Spinal cord (tissue), 10 donors: ENCODE data around the gene TNC. TPM values are rescaled to one million over a fixed set of nuclear protein-coding genes. Genes with fewer than 3 reads are reported as not detected.

Source experiments
- DNase-seq, 6 donors: peaks; one replicate each; pipeline versions ENCODE4 v3.0.0 to v3.0.0-alpha.2; 2013 to 2015; ENCODE audit warnings: low spot score in 6 of 6, low read depth in 4 of 6
- H3K27ac ChIP-seq: one replicate; pipeline ENCODE4 v1.5.1; 2013; ENCODE audit warnings: low read depth, low read length, control low read depth
- H3K27me3 ChIP-seq: one replicate; pipeline ENCODE4 v1.6.1; 2013; ENCODE audit warnings: low read length; ENCODE audit not compliant: control insufficient read depth, insufficient read depth
- H3K36me3 ChIP-seq: one replicate; pipeline ENCODE4 v1.6.1; 2013; ENCODE audit warnings: low read length; ENCODE audit not compliant: control insufficient read depth, insufficient read depth
- H3K4me1 ChIP-seq: one replicate; pipeline ENCODE4 v1.6.1; 2013; ENCODE audit warnings: low read length; ENCODE audit not compliant: control insufficient read depth, insufficient read depth
- H3K4me3 ChIP-seq: one replicate; pipeline ENCODE4 v1.5.1; 2013; ENCODE audit warnings: low read depth, low read length, control low read depth
- H3K9me3 ChIP-seq: one replicate; pipeline ENCODE4 v1.6.1; 2013; ENCODE audit warnings: low read length; ENCODE audit not compliant: control insufficient read depth, insufficient read depth
- WGBS: methylation state at CpG from one replicate; pipeline ENCODE4 v1.1.5; 2013; ENCODE audit warnings: missing lambda C conversion rate; ENCODE audit not compliant: insufficient coverage; 5-methylcytosine and 5-hydroxymethylcytosine counted together
- long read RNA-seq, 4 donors: transcript quantifications; one replicate each; lab custom pipeline, GENCODE V29; 2026
- polyA plus RNA-seq, 2 donors: library from polyadenylated mRNA; unstranded; fragments of 120-200 nt; gene quantifications; one replicate each; pipeline ENCODE4 v1.2.1, GENCODE V29; 2013; ENCODE audit not compliant: insufficient read length in 2 of 2
- total RNA-seq, 2 donors: library from RNA; depleted of rRNA in 1 of 2; stranded (reverse); fragments of 120-200 nt in 1 of 2; fragments of >200 nt in 1 of 2; gene quantifications; one replicate each; pipeline versions ENCODE4 v1.2.3 to v1.2.4, GENCODE V29; 2013 to 2014
- donor health status: healthy.

TNC gene
- total RNA-seq (10 to 100 TPM; 83.8 to 85.7 TPM), polyA plus RNA-seq (100 to 1,000 TPM; 157 to 213 TPM)
- long read RNA-seq, donor 1, full-length matches to known transcripts: 6 of 23 reads
- long read RNA-seq, donor 1, partial matches to known transcripts: 17 of 23 reads
- long read RNA-seq, donor 1, other reads (novel, unspliced or antisense): 0 of 23 reads
- long read RNA-seq, donor 2, full-length matches to known transcripts: 4 of 35 reads
- long read RNA-seq, donor 2, partial matches to known transcripts: 31 of 35 reads
- long read RNA-seq, donor 2, other reads (novel, unspliced or antisense): 0 of 35 reads
- long read RNA-seq, donor 3, full-length matches to known transcripts: 3 of 13 reads
- long read RNA-seq, donor 3, partial matches to known transcripts: 10 of 13 reads
- long read RNA-seq, donor 3, other reads (novel, unspliced or antisense): 0 of 13 reads
- long read RNA-seq, donor 4, partial matches to known transcripts: 15 of 15 reads
- long read RNA-seq, donor 4, other reads (novel, unspliced or antisense): 0 of 15 reads

DNA sequence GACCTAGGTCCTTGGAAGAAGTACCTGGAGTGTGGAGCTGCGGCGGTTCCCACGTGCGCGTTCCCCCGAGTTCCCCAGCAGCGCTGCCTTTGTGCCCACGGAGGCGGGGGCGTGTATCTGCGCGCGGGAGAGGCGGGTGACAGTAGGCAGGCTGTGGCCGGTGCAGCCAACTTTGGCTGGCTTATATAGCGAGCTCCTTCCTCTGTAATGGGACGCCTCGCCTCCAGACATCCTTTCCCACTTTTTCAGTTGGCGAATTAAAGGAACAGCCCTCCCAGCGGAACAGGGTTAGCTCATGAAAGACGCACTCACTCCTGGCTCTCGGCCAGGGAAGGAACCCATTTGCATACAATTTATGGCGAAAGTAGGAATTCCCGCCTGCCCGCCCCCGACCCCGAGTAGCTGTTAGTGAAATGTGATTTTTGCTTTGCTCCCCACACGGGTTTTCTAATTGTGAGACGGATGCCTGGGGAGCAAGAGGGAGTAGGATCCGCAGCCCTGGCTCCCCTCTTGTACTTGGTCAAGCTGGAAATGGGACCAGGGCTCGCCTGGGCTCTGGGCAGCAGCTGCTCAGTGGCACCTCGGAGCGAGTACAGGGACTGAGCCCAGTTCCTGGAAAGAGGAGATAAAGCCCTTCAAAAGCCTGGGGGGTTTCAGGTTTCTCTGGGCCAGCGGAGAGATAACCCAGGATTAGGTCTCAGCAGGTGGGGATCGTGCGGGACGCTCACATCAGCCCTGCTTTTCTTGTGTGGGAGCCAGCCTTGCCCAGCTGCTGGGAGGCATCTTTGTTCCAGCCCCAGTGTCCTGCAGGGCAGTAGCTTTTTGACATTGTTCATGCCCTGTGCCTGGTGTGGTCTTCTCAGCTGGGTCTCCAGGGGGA lies at the start of gene TNC:
Gene TNC (minus strand): TSS at position 159 of the 880 bp plus-strand sequence. CDS start 27,139 bp downstream, outside the sequence.
- peak; percentile 56 to 90 (median 72) for DNase-seq
- Histone ChIP-seq H3K36me3 (no peaks in the 10 kb centered on the region), H3K27me3 (no peaks in the 10 kb centered on the region), H3K4me1 (peaks cover 13% of the 10 kb centered on the region), H3K9me3 (no peaks in the 10 kb centered on the region), H3K27ac (peak within 1 kb of the TSS; percentile 87), H3K4me3 (peak within 1 kb of the TSS; percentile 57)
- WGBS: 0% methylated on average over 32 of the region's 37 CpGs

- WGBS: 81% methylated on average over 2 of the region's 3 CpGs
These were observed 49.2 kb upstream of the TNC start for GRCh38 chr9:115167175-115167574.

GRCh38 chr9:115165233-115165632 lies 47.3 kb upstream of the TNC start:
- H3K36me3 ChIP-seq: no peaks in the 10 kb centered on the region
- H3K4me3 ChIP-seq: no peak overlapping the region
- peaks cover 7% of the 10 kb centered on the region for H3K4me1 ChIP-seq
- no peaks in the 10 kb centered on the region for H3K9me3 ChIP-seq
- DNase-seq: no peak
- peak overlapping the region; percentile 77 for H3K27ac ChIP-seq
- H3K27me3 ChIP-seq: no peaks in the 10 kb centered on the region

More at GRCh38 chr9:115167175-115167574, 49.2 kb upstream of the TNC start:
- Histone ChIP-seq H3K27me3 (no peaks in the 10 kb centered on the region), H3K36me3 (no peaks in the 10 kb centered on the region), H3K9me3 (no peaks in the 10 kb centered on the region), H3K27ac (no peak overlapping the region), H3K4me3 (no peak overlapping the region), H3K4me1 (peaks cover 7% of the 10 kb centered on the region)
- no peak for DNase-seq

- H3K27ac ChIP-seq: peak overlapping the region; percentile 77
- peaks cover 7% of the 10 kb centered on the region for H3K4me1 ChIP-seq
- 43% methylated on average over 2 of the region's 3 CpGs for WGBS
- no peaks in the 10 kb centered on the region for H3K9me3 ChIP-seq
- H3K36me3 ChIP-seq: no peaks in the 10 kb centered on the region
- no peaks in the 10 kb centered on the region for H3K27me3 ChIP-seq
- peak; percentile 68 to 95 (median 82) for DNase-seq
- H3K4me3 ChIP-seq: no peak overlapping the region
These were observed 46.6 kb upstream of the TNC start for GRCh38 chr9:115164511-115164974.

DNA sequence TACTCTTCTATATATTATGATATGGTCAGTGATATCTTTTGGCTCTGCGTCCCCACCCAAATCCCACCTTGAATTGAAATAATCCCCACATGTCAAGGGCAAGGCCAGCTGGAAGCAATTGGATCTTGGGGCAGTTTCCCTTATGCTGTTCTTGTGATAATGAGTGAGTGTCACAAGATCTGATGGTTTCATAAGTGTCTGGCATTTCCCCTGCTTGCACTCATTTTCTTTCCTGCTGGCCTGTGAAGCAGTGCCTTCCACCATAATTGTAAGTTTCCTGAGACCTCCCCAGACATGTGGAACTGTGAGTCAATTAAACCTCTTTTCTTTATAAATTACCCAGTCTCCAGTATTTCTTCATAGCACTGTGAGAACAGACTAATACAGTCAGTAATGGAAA lies 45.0 kb upstream of the TNC start:
- Histone ChIP-seq H3K9me3 (no peaks in the 10 kb centered on the region), H3K4me1 (peaks cover 7% of the 10 kb centered on the region), H3K27me3 (no peaks in the 10 kb centered on the region), H3K36me3 (no peaks in the 10 kb centered on the region), H3K27ac (no peak overlapping the region), H3K4me3 (no peak overlapping the region)
- WGBS: no CpG with 5 or more reads among the region's 1 CpG
- no peak for DNase-seq

DNA sequence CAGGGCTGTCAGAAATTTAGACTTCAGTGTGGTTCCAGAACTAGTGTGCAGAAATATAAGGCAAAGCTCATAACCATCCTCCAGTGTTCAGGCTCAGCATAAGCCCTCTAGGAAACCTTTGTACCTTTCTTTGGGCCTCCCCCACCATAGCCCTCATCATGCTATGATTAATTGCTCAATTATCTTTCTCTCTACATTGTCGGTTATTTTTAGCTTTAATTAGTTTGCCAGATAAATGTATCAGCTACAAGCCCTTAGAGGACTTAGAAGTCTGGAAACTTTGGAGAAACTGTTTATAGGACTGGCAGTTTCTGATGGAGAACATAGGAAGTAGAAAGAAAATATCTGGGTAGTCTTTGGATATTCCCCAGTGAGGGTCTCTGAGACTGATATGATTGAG lies 43.5 kb upstream of the TNC start:
- no peak overlapping the region for H3K4me3 ChIP-seq
- H3K27ac ChIP-seq: no peak overlapping the region
- no peaks in the 10 kb centered on the region for H3K36me3 ChIP-seq
- no peaks in the 10 kb centered on the region for H3K27me3 ChIP-seq
- no peak for DNase-seq
- no peaks in the 10 kb centered on the region for H3K9me3 ChIP-seq
- no CpG with 5 or more reads among the region's 1 CpG for WGBS
- peaks cover 7% of the 10 kb centered on the region for H3K4me1 ChIP-seq

DNA sequence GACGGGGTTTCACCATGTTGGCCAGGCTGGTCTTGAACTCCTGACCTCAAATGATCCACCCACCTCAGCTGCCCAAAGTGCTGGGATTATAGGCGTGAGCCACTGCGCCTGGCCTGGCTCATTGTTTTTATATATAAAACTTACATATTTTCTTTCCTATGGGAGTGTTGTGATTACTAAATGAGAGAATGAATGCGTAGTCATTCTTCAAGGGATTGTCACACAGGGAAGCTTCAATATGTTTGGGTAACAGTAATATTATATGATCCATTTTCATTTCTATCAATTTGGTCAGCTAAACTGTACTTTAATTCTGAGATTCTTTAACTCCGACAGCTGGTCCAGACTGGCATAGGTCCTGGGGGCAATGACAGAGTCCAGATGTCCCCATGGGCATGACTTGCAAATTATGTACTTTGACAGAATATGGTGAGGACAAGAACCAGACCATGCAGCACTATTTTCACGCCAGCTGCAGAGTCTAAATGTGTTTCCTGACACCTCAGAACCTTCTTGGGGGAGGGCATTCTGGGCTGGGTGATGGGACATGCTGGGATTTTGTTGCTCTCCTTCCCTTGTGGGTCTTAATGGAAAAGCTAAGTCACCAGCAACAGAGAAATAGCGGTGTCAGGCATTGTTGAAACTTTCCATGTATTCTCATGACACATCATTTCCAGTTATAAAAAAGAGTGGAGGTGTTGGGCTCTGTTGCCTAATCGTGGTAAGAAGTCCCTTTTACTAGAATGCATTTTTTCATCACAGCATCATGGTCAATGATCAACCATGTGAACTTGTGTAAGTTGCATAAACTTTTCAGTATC lies 40.9 kb upstream of the TNC start:
- no peak overlapping the region for H3K4me3 ChIP-seq
- peaks cover 2% of the 10 kb centered on the region for H3K4me1 ChIP-seq
- H3K9me3 ChIP-seq: no peaks in the 10 kb centered on the region
- no peaks in the 10 kb centered on the region for H3K27me3 ChIP-seq
- H3K27ac ChIP-seq: no peak overlapping the region
- WGBS: 100% methylated on average over 1 of the region's 8 CpGs
- no peaks in the 10 kb centered on the region for H3K36me3 ChIP-seq
- no peak for DNase-seq

DNA sequence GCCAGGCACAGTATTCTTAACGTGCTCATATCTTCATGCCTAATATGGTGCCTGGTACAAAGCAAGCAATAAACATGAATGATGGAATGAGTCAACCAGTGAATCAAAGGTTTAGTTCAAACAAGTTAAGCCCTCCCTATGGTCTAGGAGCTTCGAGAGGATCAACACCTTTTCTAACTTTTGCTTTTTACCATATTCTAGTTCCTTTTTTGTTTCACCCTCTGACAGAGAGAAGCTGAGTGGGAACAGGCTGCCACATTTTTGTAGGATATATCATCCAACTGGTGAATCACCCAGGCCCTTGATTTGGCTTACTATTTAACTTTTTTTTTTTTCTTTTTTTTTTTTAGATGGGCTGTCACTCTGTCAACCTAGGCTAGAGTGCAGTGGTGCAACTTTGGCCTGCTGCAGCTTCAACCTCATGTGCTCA lies 39.3 kb upstream of the TNC start:
- DNase-seq: no peak
- no CpG with 5 or more reads among the region's 2 CpGs for WGBS
- H3K4me3 ChIP-seq: no peak overlapping the region
- no peaks in the 10 kb centered on the region for H3K36me3 ChIP-seq
- no peaks in the 10 kb centered on the region for H3K4me1 ChIP-seq
- H3K27me3 ChIP-seq: no peaks in the 10 kb centered on the region
- H3K27ac ChIP-seq: no peak overlapping the region
- no peaks in the 10 kb centered on the region for H3K9me3 ChIP-seq

- H3K9me3 ChIP-seq: no peaks in the 10 kb centered on the region
- no peak overlapping the region for H3K4me3 ChIP-seq
- no peaks in the 10 kb centered on the region for H3K4me1 ChIP-seq
- H3K27me3 ChIP-seq: no peaks in the 10 kb centered on the region
- DNase-seq: peak in 1 of 6 donors; percentile 43
- H3K36me3 ChIP-seq: no peaks in the 10 kb centered on the region
- 50% methylated on average over 1 of the region's 4 CpGs for WGBS
- H3K27ac ChIP-seq: no peak overlapping the region
These were observed 37.1 kb upstream of the TNC start for GRCh38 chr9:115155037-115155436.
